Thyroid gland (tissue), 4 donors: ENCODE data around the gene RPS6KC1.

Experiments used
- CTCF ChIP-seq, 6 experiments: fragments of 200-600 bp in 3 of 6; fragments of 450-650 bp in 3 of 6; sonication (generic) in 3 of 6; IDR thresholded peaks; one replicate each; pipeline ENCODE4 v1.5.1; 2016 to 2019; ENCODE audit warnings: antibody characterized with exemption in 6 of 6, mild to moderate bottlenecking in 2 of 6, inconsistent platforms in 1 of 6, moderate library complexity in 1 of 6
- POLR2A ChIP-seq, 2 donors: fragments of 450-650 bp; IDR thresholded peaks; one replicate each; pipeline ENCODE4 v1.6.1; 2017; ENCODE audit warnings: antibody characterized with exemption in 2 of 2, mild to moderate bottlenecking in 2 of 2, moderate library complexity in 1 of 2

DNA sequence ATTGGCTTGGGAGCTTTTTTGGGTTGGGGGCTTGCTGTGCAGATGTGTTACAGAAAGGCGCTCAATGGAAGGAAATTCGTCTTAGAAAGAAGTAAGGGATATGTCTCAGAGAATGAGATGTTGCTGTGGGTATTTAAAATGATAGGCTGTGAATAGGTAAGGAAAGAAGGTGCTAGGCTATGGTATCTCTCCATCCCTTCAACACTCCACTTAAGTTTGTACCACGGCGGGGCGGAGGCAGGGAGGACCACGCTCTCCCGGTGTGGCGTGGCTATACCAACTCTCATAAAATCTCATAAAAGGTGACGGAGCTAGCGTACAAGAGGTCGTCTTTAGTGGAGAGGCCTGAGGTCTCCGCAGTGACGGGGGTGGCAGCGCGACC is 305 bp upstream of the RPS6KC1 start:
- TF ChIP-seq CTCF (IDR thresholded peaks at IDR 0.05) = no peak
- no peak for TF ChIP-seq POLR2A (IDR thresholded peaks at IDR 0.05)
